ENCODE results near the gene SMPX. TPM values are rescaled to one million over a fixed set of nuclear protein-coding genes. Genes with fewer than 3 reads are reported as not detected.

Gene SMPX
- total and polyA plus RNA-seq, 2 donors: 0.99 to 1.5 TPM

- DNase-seq (ENCODE audit: low read depth in 6 of 9, low spot score in 9 of 9): no peak
- Histone ChIP-seq H3K4me3 (ENCODE audit: low read length in 2 of 2) (no peak overlapping the region), H3K9me3 (ENCODE audit: control insufficient read depth in 2 of 2, insufficient read depth in 1 of 2, low read length in 1 of 2) (no peaks in the 10 kb centered on the region), H3K36me3 (ENCODE audit: control insufficient read depth in 2 of 2, insufficient read depth in 2 of 2, low read length in 1 of 2) (no peaks in the 10 kb centered on the region), H3K27ac (ENCODE audit: low read depth in 1 of 2, low read length in 1 of 2) (no peak overlapping the region), H3K27me3 (ENCODE audit: control insufficient read depth in 2 of 2, insufficient read depth in 1 of 2, low read length in 1 of 2) (peaks cover 0 to 6% of the 10 kb centered on the region in 2 donors), H3K4me1 (ENCODE audit: control insufficient read depth in 2 of 2, insufficient read depth in 2 of 2, low read length in 2 of 2) (no peaks in the 10 kb centered on the region)
- WGBS: 88% methylated on average over 1 of the region's 1 CpG
Observed at GRCh38 chrX:21749924-21750323, 8.0 kb downstream of the SMPX start.

GRCh38 chrX:21748235-21748634 lies 9.7 kb downstream of the SMPX start:
- no peaks in the 10 kb centered on the region for H3K9me3 ChIP-seq (ENCODE audit: control insufficient read depth in 2 of 2, insufficient read depth in 1 of 2, low read length in 1 of 2)
- no peaks in the 10 kb centered on the region for H3K36me3 ChIP-seq (ENCODE audit: control insufficient read depth in 2 of 2, insufficient read depth in 2 of 2, low read length in 1 of 2)
- 66% methylated on average over 5 of the region's 5 CpGs for WGBS
- no peak overlapping the region for H3K27ac ChIP-seq (ENCODE audit: low read depth in 1 of 2, low read length in 1 of 2)
- peaks cover 0 to 6% of the 10 kb centered on the region in 2 donors for H3K27me3 ChIP-seq (ENCODE audit: control insufficient read depth in 2 of 2, insufficient read depth in 1 of 2, low read length in 1 of 2)
- H3K4me1 ChIP-seq (ENCODE audit: control insufficient read depth in 2 of 2, insufficient read depth in 2 of 2, low read length in 2 of 2): no peaks in the 10 kb centered on the region
- H3K4me3 ChIP-seq (ENCODE audit: low read length in 2 of 2): no peak overlapping the region
- DNase-seq (ENCODE audit: low read depth in 6 of 9, low spot score in 9 of 9): no peak

- 40% methylated on average over 4 of the region's 4 CpGs for WGBS
- no peak overlapping the region for H3K27ac ChIP-seq (ENCODE audit: low read depth in 1 of 2, low read length in 1 of 2)
- peaks cover 0 to 6% of the 10 kb centered on the region in 2 donors for H3K27me3 ChIP-seq (ENCODE audit: control insufficient read depth in 2 of 2, insufficient read depth in 1 of 2, low read length in 1 of 2)
- no peak for DNase-seq (ENCODE audit: low read depth in 6 of 9, low spot score in 9 of 9)
- H3K4me1 ChIP-seq (ENCODE audit: control insufficient read depth in 2 of 2, insufficient read depth in 2 of 2, low read length in 2 of 2): no peaks in the 10 kb centered on the region
- no peak overlapping the region for H3K4me3 ChIP-seq (ENCODE audit: low read length in 2 of 2)
- no peaks in the 10 kb centered on the region for H3K9me3 ChIP-seq (ENCODE audit: control insufficient read depth in 2 of 2, insufficient read depth in 1 of 2, low read length in 1 of 2)
- H3K36me3 ChIP-seq (ENCODE audit: control insufficient read depth in 2 of 2, insufficient read depth in 2 of 2, low read length in 1 of 2): no peaks in the 10 kb centered on the region
Observed at GRCh38 chrX:21747558-21747957, 10.4 kb downstream of the SMPX start.

- DNase-seq (ENCODE audit: low read depth in 6 of 9, low spot score in 9 of 9): peak in 3 of 9 donors; percentile 3 to 24 (median 13)
- 36% methylated on average over 4 of the region's 4 CpGs for WGBS
- H3K27ac ChIP-seq (ENCODE audit: low read depth in 1 of 2, low read length in 1 of 2): no peak overlapping the region
- H3K9me3 ChIP-seq (ENCODE audit: control insufficient read depth in 2 of 2, insufficient read depth in 1 of 2, low read length in 1 of 2): no peaks in the 10 kb centered on the region
- no peaks in the 10 kb centered on the region for H3K36me3 ChIP-seq (ENCODE audit: control insufficient read depth in 2 of 2, insufficient read depth in 2 of 2, low read length in 1 of 2)
- no peaks in the 10 kb centered on the region for H3K4me1 ChIP-seq (ENCODE audit: control insufficient read depth in 2 of 2, insufficient read depth in 2 of 2, low read length in 2 of 2)
- peaks cover 0 to 6% of the 10 kb centered on the region in 2 donors for H3K27me3 ChIP-seq (ENCODE audit: control insufficient read depth in 2 of 2, insufficient read depth in 1 of 2, low read length in 1 of 2)
- H3K4me3 ChIP-seq (ENCODE audit: low read length in 2 of 2): no peak overlapping the region
Observed at GRCh38 chrX:21745756-21746155, 12.2 kb downstream of the SMPX start.

- H3K4me1 ChIP-seq (ENCODE audit: control insufficient read depth in 2 of 2, insufficient read depth in 2 of 2, low read length in 2 of 2): no peaks in the 10 kb centered on the region
- no peaks in the 10 kb centered on the region for H3K9me3 ChIP-seq (ENCODE audit: control insufficient read depth in 2 of 2, insufficient read depth in 1 of 2, low read length in 1 of 2)
- no peaks in the 10 kb centered on the region for H3K36me3 ChIP-seq (ENCODE audit: control insufficient read depth in 2 of 2, insufficient read depth in 2 of 2, low read length in 1 of 2)
- H3K27ac ChIP-seq (ENCODE audit: low read depth in 1 of 2, low read length in 1 of 2): no peak overlapping the region
- peaks cover 0 to 6% of the 10 kb centered on the region in 2 donors for H3K27me3 ChIP-seq (ENCODE audit: control insufficient read depth in 2 of 2, insufficient read depth in 1 of 2, low read length in 1 of 2)
- no peak overlapping the region for H3K4me3 ChIP-seq (ENCODE audit: low read length in 2 of 2)
- WGBS: 83% methylated on average over 1 of the region's 1 CpG
- no peak for DNase-seq (ENCODE audit: low read depth in 6 of 9, low spot score in 9 of 9)
Observed at GRCh38 chrX:21744721-21745120, 13.2 kb downstream of the SMPX start.

GRCh38 chrX:21744060-21744459 lies 13.9 kb downstream of the SMPX start:
- H3K4me3 ChIP-seq (ENCODE audit: low read length in 2 of 2): no peak overlapping the region
- no peaks in the 10 kb centered on the region for H3K36me3 ChIP-seq (ENCODE audit: control insufficient read depth in 2 of 2, insufficient read depth in 2 of 2, low read length in 1 of 2)
- DNase-seq (ENCODE audit: low read depth in 6 of 9, low spot score in 9 of 9): no peak
- 75% methylated on average over 3 of the region's 3 CpGs for WGBS
- no peaks in the 10 kb centered on the region for H3K9me3 ChIP-seq (ENCODE audit: control insufficient read depth in 2 of 2, insufficient read depth in 1 of 2, low read length in 1 of 2)
- H3K27ac ChIP-seq (ENCODE audit: low read depth in 1 of 2, low read length in 1 of 2): no peak overlapping the region
- no peaks in the 10 kb centered on the region for H3K4me1 ChIP-seq (ENCODE audit: control insufficient read depth in 2 of 2, insufficient read depth in 2 of 2, low read length in 2 of 2)
- peaks cover 0 to 6% of the 10 kb centered on the region in 2 donors for H3K27me3 ChIP-seq (ENCODE audit: control insufficient read depth in 2 of 2, insufficient read depth in 1 of 2, low read length in 1 of 2)

- H3K9me3 ChIP-seq (ENCODE audit: control insufficient read depth in 2 of 2, insufficient read depth in 1 of 2, low read length in 1 of 2): no peaks in the 10 kb centered on the region
- no peaks in the 10 kb centered on the region for H3K36me3 ChIP-seq (ENCODE audit: control insufficient read depth in 2 of 2, insufficient read depth in 2 of 2, low read length in 1 of 2)
- H3K27me3 ChIP-seq (ENCODE audit: control insufficient read depth in 2 of 2, insufficient read depth in 1 of 2, low read length in 1 of 2): peaks cover 0 to 5% of the 10 kb centered on the region in 2 donors
- DNase-seq (ENCODE audit: low read depth in 6 of 9, low spot score in 9 of 9): no peak
- H3K27ac ChIP-seq (ENCODE audit: low read depth in 1 of 2, low read length in 1 of 2): no peak overlapping the region
- 68% methylated on average over 6 of the region's 6 CpGs for WGBS
- no peak overlapping the region for H3K4me3 ChIP-seq (ENCODE audit: low read length in 2 of 2)
- H3K4me1 ChIP-seq (ENCODE audit: control insufficient read depth in 2 of 2, insufficient read depth in 2 of 2, low read length in 2 of 2): no peaks in the 10 kb centered on the region
Observed at GRCh38 chrX:21741869-21742701, 15.8 kb downstream of the SMPX start.

- Histone ChIP-seq H3K36me3 (ENCODE audit: control insufficient read depth in 2 of 2, insufficient read depth in 2 of 2, low read length in 1 of 2) (no peaks in the 10 kb centered on the region), H3K27ac (ENCODE audit: low read depth in 1 of 2, low read length in 1 of 2) (no peak overlapping the region), H3K9me3 (ENCODE audit: control insufficient read depth in 2 of 2, insufficient read depth in 1 of 2, low read length in 1 of 2) (no peaks in the 10 kb centered on the region), H3K4me1 (ENCODE audit: control insufficient read depth in 2 of 2, insufficient read depth in 2 of 2, low read length in 2 of 2) (no peaks in the 10 kb centered on the region), H3K4me3 (ENCODE audit: low read length in 2 of 2) (no peak overlapping the region), H3K27me3 (ENCODE audit: control insufficient read depth in 2 of 2, insufficient read depth in 1 of 2, low read length in 1 of 2) (peaks cover 0 to 5% of the 10 kb centered on the region in 2 donors)
- DNase-seq (ENCODE audit: low read depth in 6 of 9, low spot score in 9 of 9): no peak
Observed at GRCh38 chrX:21741364-21741763, 16.6 kb downstream of the SMPX start.

- Histone ChIP-seq H3K4me3 (ENCODE audit: low read length in 2 of 2) (no peak overlapping the region), H3K4me1 (ENCODE audit: control insufficient read depth in 2 of 2, insufficient read depth in 2 of 2, low read length in 2 of 2) (no peaks in the 10 kb centered on the region), H3K27me3 (ENCODE audit: control insufficient read depth in 2 of 2, insufficient read depth in 1 of 2, low read length in 1 of 2) (peaks cover 0 to 3% of the 10 kb centered on the region in 2 donors), H3K36me3 (ENCODE audit: control insufficient read depth in 2 of 2, insufficient read depth in 2 of 2, low read length in 1 of 2) (no peaks in the 10 kb centered on the region), H3K27ac (ENCODE audit: low read depth in 1 of 2, low read length in 1 of 2) (no peak overlapping the region), H3K9me3 (ENCODE audit: control insufficient read depth in 2 of 2, insufficient read depth in 1 of 2, low read length in 1 of 2) (no peaks in the 10 kb centered on the region)
- 94% methylated on average over 1 of the region's 1 CpG for WGBS
- DNase-seq (ENCODE audit: low read depth in 6 of 9, low spot score in 9 of 9): no peak
Observed at GRCh38 chrX:21740329-21741274, 17.3 kb downstream of the SMPX start.

Measured in thymus (tissue), 11 donors.